GM12872 (cell line): ENCODE measurements around the gene CACNA2D1.

ENCODE experiments used
- CTCF ChIP-seq: IDR thresholded peaks from 3 replicates; pipeline ENCODE4 v1.5.1; 2011; ENCODE audit warnings: low read depth, mild to moderate bottlenecking, low read length, moderate library complexity; ENCODE audit not compliant: insufficient read depth

CACNA2D1 gene

GRCh38 chr7:82204694-82205093 lies 238.9 kb downstream of the CACNA2D1 start:
- TF ChIP-seq CTCF, result no peak

GRCh38 chr7:82202965-82203364 lies 240.6 kb downstream of the CACNA2D1 start:
- no peak for TF ChIP-seq CTCF

GRCh38 chr7:82202107-82202506 lies 241.5 kb downstream of the CACNA2D1 start:
- TF ChIP-seq CTCF, result no peak

GRCh38 chr7:82200601-82201000 lies 243.0 kb downstream of the CACNA2D1 start:
- no peak for TF ChIP-seq CTCF

- TF ChIP-seq CTCF, result no peak
Observed at GRCh38 chr7:82194016-82194643, 249.4 kb downstream of the CACNA2D1 start.

- TF ChIP-seq CTCF, result no peak
Observed at GRCh38 chr7:82188636-82189035, 254.9 kb downstream of the CACNA2D1 start.

GRCh38 chr7:82185443-82185842 lies 258.1 kb downstream of the CACNA2D1 start:
- no peak for TF ChIP-seq CTCF
